Embryonic facial prominence (tissue), 1 donor: ENCODE measurements around the gene TMEM33.

Experiments used
- DNase-seq: peaks from one replicate; pipeline ENCODE4 v3.0.0-alpha.2; 2016; ENCODE audit errors: extremely low spot score

TMEM33 gene

GRCh38 chr4:41998019-41998418 is 62.8 kb downstream of the TMEM33 start:
- no peak for DNase-seq

- DNase-seq = no peak
Measured at GRCh38 chr4:41999321-41999720, 64.1 kb downstream of the TMEM33 start.

GRCh38 chr4:42008011-42008786 is 73.0 kb downstream of the TMEM33 start:
- DNase-seq = no peak
